Kidney glomerular epithelial cell (primary cell): ENCODE measurements around the gene GLB1L2.

Experiments used
- DNase-seq: peaks from one replicate; lab custom pipeline; 2025; lab: John Stamatoyannopoulos, UW

The GLB1L2 gene

GRCh38 chr11:134406264-134407185, 74.7 kb downstream of the GLB1L2 start:
- no peak for DNase-seq

- no peak for DNase-seq
These were observed 75.6 kb downstream of the GLB1L2 start for GRCh38 chr11:134407321-134407828.

DNA sequence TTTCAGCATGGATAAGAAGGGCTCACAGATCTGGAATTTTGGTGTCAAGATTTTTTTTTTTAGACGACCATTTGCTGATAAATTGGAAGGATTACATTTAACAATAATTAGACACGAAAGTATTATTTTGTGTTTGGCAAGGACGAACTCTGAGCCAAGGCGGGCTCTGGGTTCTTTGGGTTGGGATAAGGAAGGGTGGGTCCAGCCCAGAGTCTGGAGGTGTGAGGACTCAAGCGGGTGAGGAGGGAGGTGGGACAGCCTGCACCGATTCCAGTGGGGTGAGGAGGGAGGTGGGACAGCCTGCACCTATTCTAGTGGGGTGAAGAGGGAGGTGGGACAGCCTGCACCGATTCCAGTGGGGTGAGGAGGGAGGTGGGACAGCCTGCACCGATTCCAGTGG, 76.1 kb downstream of the GLB1L2 start:
- DNase-seq = no peak

- DNase-seq = no peak
These were observed 78.0 kb downstream of the GLB1L2 start for GRCh38 chr11:134409552-134410429.

DNA sequence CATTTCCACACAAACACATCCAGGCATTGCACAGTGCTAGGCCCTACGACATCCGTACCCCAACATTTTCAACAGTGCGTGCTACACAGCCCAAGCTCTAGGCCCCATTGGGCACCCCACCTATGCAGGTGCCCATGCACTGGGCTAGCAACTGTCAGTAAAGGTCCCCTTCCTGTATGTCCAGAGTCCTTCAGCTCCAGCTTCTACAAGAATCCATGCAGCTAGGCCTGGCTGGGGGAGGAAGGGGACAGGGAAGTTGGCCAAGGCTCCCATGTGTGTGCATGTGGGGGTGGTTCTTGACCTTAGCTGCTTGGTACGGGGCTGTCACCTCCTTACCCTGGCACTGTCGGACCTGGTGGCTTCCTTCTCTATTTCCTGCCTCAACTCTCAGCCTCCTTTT, 79.0 kb downstream of the GLB1L2 start:
- DNase-seq = no peak

DNA sequence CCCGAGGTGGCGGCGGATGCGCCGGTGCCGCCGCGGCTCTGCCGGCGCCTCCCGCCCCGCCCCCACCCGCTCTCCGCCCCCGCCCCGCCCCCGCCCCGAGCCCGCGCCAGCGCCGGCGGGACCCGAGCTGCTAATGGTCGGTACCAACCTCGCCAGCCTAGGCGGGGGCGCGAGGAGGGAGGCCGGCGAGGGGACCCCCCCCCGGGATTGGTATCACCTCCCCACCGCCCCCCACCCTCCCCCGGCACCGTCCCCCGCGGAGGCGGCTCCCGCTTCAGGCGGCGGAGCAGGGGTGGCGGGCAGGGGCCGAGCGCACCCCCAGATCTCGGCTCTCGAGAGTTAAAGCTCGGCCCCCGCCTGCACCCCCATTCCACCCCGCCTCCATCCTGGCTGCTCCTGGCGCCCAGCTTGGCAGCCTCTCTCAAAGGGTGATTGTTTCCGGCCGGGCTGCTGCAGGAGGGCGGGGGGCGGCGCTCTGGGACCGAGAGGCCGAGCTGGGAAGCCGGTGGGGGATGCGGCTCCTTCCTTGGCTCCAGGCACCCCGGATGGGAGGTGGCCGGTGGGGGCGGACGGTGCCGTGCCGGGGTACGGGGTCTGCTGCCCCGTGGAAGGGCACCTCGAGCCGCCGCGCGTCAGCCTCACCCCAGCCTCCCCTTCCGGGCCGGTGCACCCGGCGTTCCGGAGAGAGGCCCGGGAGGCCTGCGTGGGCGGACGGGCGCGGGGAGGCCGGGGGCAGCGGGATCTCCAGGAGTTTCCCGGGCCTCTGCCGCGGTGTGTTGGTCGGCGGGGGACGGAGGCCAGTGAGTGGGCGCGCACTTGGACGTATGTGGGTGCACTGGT, 80.6 kb downstream of the GLB1L2 start, which contains the start of gene B3GAT1:
TSS of gene B3GAT1 (minus strand) at position 40 of the 840 bp plus-strand sequence. CDS start 24,583 bp downstream, outside the sequence.
- DNase-seq = no peak

DNA sequence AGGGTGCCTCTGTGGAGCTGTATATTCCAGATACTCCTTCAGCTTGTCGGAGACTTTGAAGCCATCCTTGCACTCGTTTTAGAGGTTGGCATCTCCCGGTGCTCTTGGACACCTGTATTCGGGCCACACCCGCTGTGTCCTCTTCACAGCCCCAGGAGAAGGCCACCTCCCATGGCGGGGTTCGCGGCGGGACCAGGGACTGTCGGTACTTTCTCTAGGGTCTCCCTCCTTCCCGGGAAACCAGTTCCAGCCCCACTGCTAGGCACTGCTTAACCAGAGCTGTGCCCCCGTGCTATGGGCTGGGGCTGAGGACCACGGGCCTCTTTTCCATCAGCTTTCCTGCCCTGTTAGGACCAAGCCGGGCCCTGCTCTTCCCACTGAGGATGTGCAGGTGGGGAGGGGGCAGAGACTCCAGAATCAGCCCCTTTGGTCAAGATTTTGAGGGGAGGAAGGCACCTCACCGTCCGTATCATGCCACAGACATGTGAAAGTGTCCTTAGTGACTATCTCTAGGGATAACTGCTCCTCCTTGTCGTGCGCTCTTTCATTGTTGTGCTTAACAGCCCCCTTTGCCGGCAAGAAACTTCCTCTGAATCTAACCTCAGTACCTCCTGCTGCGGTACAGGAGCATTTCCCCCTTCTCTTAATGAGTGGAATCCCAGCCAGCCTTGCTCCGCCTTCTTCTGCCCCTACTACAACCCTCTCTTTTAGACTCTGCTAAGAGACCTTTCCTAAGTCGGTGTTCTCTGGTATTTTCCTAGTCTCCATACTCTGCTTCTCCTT, 81.4 kb downstream of the GLB1L2 start:
- no peak for DNase-seq

DNA sequence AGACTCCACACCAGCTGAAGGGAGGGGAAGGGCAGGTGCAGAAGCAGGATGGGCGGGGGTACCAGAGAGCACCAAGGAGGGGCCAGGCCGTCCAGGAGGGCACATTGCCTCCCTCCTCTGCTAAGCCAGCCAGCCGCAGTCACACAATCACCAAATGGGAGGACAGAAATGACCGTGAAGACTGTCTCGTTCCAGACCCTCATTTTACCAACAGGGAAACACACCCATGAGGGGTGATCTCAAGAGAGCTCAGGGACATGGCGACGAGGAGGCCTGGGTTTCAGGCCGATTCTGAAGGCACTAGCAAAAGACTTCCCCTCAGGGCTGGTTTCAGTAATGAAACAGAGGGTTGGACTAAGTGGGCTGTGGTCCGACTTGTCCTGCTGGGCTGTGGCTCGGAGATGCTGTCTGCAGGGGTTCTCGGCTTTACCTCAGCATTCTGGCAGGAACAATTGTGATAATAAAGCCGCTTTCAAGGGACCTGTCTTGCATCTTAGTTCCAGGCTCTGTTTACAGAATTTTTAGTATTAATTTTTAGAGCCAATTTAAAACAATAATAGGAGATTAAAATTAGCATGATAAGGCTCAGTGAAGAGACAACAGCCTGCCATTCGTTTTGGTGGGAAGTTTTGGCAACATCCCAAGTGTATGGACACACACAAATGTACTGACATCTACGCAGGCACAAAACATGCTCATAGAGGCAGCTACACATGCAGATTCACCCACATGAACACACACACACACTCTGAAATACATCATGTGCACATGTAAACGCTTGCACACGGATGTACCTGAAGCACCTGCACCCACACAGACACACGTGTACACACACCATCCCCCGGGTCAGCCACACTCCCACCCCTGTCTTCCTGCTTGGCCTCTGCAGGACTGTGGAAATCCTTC, 82.3 kb downstream of the GLB1L2 start:
- DNase-seq = no peak

GRCh38 chr11:134414766-134415765, 83.3 kb downstream of the GLB1L2 start:
- DNase-seq = no peak

DNA sequence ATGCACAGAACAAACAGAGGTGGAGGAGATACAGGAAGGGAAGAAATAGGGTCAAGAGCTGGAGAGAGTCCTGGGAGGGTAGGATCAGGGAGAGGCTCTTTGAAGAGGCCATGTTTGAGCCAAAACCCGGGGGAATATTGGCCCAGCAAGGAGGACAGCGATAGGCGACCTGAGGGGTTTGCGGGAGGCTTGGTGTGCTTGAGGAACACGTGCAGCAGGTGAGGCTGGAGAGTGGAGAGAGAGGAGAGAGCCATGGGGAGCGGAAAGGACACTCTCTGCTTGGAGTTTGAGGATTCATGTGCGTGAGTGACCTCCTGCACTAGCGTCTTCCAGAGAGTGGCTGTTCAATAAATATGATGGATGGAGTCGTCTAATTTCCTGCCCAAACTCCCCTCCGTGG, 84.9 kb downstream of the GLB1L2 start:
- no peak for DNase-seq

DNA sequence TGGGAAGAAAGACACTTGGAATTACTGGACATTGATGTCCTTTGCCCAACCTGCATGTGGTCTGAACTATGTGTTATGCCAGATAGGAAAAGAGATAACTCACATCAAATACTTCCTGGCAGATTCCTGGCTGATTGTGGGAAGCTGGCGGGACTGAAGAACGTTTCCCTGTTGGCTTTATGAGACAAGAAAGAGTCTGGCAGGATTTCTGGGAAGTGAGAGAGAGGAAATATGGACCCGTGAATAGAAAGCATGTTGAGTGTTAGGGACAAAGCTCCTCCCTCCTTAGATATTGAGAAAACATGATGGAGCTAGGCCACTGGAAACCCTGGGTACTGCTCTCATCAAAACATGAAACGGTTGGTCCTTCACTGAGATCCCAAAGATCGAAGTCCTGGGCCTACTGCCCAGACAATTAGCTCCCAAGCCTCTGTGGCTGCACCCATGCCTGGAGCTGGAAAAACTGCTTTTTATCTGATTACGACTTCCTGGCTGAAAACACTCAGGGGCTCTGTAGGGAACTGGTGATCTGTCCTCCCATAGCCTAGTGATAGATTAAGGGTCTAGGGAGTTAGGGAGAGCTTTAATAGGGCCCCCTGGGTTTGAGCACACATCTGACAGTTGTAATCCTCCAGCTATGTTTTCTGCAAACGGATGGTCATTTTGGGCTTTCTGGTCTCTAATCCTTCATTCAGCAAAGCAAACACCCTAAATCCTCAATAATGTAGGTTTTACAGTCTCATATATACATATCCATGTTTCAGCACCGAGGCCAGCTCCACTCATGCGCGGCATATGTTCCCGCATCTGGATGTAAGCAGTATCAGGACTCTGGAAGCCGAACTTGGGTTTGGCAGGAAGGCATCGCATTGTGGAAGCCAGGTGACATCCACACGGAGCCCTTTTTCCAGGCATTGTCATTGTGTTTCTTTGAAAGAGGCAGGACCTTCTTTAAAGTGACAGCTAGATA, 86.4 kb downstream of the GLB1L2 start:
- DNase-seq = no peak

DNA sequence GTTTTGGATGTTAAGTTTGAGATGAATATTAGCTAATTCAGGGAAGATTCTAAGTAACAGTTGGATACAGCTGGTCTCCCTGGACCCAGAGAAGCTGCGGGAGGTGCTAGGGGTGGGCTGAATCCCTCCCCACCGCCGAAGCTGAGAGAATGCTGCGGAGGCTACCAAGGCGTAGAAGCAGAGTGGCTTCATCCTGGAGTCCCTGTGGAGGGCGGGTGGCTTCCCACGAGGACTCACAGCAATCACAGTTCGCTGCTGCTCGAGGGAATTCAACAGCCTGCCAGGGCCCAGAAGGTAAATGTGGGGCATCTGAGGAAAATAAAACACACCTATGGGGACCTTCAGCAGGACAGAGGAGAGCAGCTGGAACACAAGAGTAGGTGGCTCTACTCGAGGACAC, 91.3 kb downstream of the GLB1L2 start:
- no peak for DNase-seq

GRCh38 chr11:134425413-134425812, 93.6 kb downstream of the GLB1L2 start:
- no peak for DNase-seq
